GM10248 (cell line): Measurements from ENCODE around the gene EFCAB6.

Experiments
- CTCF ChIA-PET: fragments of 300-600 bp; sonication (Branson Sonifier 250); formaldehyde crosslinking; extraction: SDS; loops from one replicate; lab custom pipeline; 2021; ENCODE audit warnings: antibody characterized with exemption; lab: Yijun Ruan, JAX
- POLR2A ChIA-PET: fragments of 350-650 bp; sonication (Branson Sonifier 250); formaldehyde crosslinking; extraction: SDS; loops from one replicate; lab custom pipeline; 2020; ENCODE audit warnings: antibody characterized with exemption; lab: Yijun Ruan, JAX
- DNase-seq: peaks from one replicate; pipeline ENCODE4 v3.0.0; 2012; ENCODE audit errors: extremely low spot score
- TF ChIP-seq, protein P1 (sequence below): IDR thresholded peaks from 2 replicates; pipeline ENCODE4 v1.5.1; 2012; ENCODE audit warnings: mild to moderate bottlenecking, low read depth; ENCODE audit errors: extremely low read depth, missing control alignments, control extremely low read depth

Gene EFCAB6

DNA sequence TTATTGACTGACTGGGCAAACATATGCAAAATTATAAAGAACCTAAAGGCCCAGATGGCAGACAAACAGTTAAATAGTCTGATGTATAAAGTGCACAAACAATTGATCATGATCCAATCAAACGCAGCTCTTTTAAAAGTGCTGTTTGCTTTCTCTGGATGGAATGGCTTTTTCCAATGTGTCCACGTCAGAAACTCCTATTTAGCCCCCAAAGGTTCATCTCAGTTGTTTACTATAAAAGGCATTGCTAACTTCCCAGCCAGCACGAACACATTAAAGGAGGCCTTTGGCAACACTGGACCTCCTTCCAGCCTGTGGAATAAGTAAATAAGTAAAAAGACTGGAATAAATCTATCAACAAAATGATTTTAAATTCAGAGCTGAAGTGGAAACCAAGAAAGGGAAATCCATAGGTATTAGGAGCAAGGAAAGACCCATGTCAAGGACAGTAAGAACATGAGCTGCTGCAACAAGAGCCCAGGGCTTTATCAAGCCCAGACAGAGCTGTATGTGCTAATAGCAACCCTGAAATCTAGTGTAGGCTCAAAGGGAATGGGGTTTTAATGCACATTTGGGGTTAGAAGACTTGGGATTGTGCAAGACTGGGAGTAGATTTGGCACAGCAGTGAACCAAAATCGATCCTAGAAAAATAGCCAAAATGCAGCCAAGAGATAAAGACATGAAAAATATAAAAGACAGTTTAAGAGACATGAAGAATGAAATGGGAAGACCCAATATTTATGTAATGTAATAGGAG, 105.4 kb downstream of the EFCAB6 start:
- TF ChIP-seq, protein P1, sequence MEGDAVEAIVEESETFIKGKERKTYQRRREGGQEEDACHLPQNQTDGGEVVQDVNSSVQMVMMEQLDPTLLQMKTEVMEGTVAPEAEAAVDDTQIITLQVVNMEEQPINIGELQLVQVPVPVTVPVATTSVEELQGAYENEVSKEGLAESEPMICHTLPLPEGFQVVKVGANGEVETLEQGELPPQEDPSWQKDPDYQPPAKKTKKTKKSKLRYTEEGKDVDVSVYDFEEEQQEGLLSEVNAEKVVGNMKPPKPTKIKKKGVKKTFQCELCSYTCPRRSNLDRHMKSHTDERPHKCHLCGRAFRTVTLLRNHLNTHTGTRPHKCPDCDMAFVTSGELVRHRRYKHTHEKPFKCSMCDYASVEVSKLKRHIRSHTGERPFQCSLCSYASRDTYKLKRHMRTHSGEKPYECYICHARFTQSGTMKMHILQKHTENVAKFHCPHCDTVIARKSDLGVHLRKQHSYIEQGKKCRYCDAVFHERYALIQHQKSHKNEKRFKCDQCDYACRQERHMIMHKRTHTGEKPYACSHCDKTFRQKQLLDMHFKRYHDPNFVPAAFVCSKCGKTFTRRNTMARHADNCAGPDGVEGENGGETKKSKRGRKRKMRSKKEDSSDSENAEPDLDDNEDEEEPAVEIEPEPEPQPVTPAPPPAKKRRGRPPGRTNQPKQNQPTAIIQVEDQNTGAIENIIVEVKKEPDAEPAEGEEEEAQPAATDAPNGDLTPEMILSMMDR, result no peak
- DNase-seq, result no peak
- ChIA-PET CTCF (no interaction called here), POLR2A (no interaction called here)

DNA sequence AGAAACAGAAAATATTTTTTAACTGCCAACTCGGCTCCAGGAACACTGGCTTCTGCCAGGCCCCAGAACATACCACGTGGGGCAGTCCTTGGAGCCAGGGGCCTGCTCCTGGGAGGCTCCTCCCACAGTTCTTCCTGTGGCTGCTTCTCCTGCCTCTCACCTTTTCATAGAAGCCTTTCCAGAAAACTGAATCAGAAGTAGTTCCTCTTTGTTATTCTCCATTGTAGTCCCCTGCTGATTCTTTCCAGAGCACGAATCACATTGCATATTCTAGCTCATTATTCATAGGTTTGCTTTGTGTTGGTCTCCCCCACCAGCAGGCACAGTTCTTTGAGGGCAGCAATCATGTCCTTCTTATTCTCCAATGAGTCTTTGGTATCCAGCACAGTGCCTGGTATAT, 106.0 kb downstream of the EFCAB6 start:
- TF ChIP-seq, protein P1, result no peak
- CTCF ChIA-PET, result no interaction called here
- DNase-seq, result no peak
- POLR2A ChIA-PET, result no interaction called here

DNA sequence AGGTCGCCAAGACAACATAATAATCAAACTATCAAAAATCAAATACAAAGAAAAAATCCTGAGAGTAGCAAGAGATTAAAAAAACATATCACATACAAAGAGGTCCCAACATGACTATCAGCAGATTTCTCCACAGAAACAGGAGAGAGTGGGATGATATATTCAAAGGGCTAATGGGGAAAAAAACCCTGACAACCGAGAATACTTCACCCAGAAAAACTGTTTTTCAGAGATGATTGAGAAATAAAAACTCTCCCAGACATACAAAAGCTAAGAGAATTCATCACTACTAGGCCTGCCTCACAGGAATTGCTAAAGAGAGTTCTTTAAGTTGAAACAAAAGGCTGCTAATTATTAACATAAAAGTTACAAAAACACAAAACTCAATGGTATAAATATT, 108.1 kb downstream of the EFCAB6 start:
- TF ChIP-seq, protein P1, result no peak
- CTCF ChIA-PET, result no interaction called here
- POLR2A ChIA-PET, result no interaction called here
- no peak for DNase-seq

DNA sequence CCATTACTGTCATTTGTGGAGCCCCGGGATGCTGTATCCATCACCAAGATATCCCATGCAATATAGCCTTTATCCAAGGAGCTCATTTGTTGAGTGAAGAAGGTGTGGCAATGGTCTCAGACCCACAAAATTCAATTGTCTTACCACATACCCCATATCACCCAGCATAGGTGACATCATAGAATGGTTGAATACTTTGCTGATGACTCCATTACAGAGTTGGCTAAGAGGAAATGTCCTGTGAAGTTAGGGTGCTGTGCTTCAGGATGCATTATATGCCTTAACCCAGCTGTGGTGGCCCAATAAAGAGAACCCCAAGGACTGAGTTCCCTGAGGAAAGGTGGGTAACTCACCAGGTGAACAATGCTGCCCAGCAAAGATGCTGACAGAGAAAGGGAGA, 113.7 kb downstream of the EFCAB6 start:
- TF ChIP-seq, protein P1, result no peak
- POLR2A ChIA-PET, result no interaction called here
- no peak for DNase-seq
- CTCF ChIA-PET, result interaction anchor here (1.0 kb wide), 1 partner anchor 169 kb away, joined by 3 read pairs; no protein-coding TSS in a partner anchor

DNA sequence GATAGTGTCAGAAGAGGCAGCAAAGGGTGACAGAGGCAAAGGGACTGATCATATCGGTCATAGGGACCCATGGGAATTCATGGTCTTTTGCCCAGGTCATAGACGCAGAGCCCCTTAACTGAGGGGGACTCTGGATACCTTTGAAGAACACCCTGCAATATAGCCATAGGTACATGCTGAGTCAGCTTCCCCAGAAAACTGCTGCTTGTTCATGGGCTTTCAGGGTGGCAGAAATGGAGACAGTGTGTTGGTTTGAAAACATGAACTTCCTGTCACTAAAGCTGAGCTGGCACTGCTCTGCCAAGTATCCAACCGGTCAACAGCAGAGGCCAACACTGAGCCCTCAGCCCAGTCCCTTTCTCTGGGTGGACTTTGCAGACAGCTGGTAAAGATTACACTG, 114.2 kb downstream of the EFCAB6 start:
- CTCF ChIA-PET, result no interaction called here
- POLR2A ChIA-PET, result no interaction called here
- TF ChIP-seq, protein P1, result no peak
- no peak for DNase-seq

DNA sequence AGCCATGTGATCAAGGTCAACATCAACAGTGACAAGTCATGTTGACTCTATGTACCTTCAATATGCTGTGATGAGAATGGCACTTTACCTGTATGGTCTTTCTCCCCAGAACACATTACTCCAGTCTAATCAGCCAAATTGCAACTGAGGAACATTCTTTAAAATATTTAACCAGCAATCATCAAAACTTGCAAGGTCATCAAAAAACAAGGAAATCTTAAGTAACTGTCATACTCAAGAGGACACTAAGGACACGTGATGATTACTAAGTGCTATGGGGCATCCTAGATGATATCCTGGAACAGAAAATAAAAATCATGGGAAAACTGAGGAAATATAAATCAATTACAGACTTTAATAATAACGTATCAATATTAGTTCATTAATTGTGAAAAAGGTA, 118.9 kb downstream of the EFCAB6 start:
- CTCF ChIA-PET, result no interaction called here
- TF ChIP-seq, protein P1, result no peak

DNA sequence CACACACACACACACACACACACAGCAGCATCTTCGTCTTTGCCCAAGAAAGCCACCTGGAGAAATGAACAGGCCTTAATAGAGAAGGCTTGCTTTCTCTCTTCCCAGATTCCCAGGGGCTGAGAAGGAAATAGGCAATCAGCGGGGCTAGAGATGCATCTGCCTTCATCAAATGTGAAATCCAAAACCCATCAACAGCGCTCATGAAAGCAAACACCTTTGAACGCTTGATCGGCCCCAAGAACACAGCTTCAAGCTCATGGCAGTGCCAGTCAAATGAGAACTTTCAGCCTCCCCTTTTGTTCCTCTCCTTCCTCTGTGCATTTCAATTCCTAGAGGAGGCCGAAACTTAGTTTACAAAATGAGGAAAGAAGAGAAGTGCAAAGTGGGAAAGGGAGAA, 122.7 kb downstream of the EFCAB6 start:
- no peak for DNase-seq
- ChIA-PET CTCF (interaction anchor here (1.1 to 1.4 kb wide), 2 partner anchors 7 to 196 kb away, joined by 3 read pairs; no protein-coding TSS in a partner anchor), POLR2A (no interaction called here)
- TF ChIP-seq, protein P1, result no peak

More for the DNA sequence above, 118.9 kb downstream of the EFCAB6 start:
- POLR2A ChIA-PET, result no interaction called here
- DNase-seq, result no peak
